ENCODE measurements around the gene BLOC1S3.
A peak's percentile ranks its signal among the peaks of the same experiment; 100 is the strongest.

The BLOC1S3 gene

GRCh38 chr19:45178262-45179071 lies at the start of gene BLOC1S3:
BLOC1S3 (plus strand) TSS chr19:45178784; CDS start chr19:45179297, 513 bp downstream.
- peak; percentile 100 for DNase-seq

- DNase-seq, result no peak
Observed at GRCh38 chr19:45128806-45129205, 49.8 kb upstream of the BLOC1S3 start.

- no peak for DNase-seq
Observed at GRCh38 chr19:45130236-45130635, 48.3 kb upstream of the BLOC1S3 start.

GRCh38 chr19:45130888-45131615 lies 47.5 kb upstream of the BLOC1S3 start:
- no peak for DNase-seq

GRCh38 chr19:45133661-45134060 lies 44.9 kb upstream of the BLOC1S3 start:
- DNase-seq, result no peak

- DNase-seq, result no peak
Observed at GRCh38 chr19:45135176-45135885, 43.3 kb upstream of the BLOC1S3 start.

GRCh38 chr19:45136507-45137178 lies 41.9 kb upstream of the BLOC1S3 start:
- no peak for DNase-seq

GRCh38 chr19:45137179-45137761 lies 41.3 kb upstream of the BLOC1S3 start:
- DNase-seq, result no peak

- DNase-seq, result no peak
Observed at GRCh38 chr19:45138303-45138751, 40.3 kb upstream of the BLOC1S3 start.

- no peak for DNase-seq
Observed at GRCh38 chr19:45139286-45140143, 39.1 kb upstream of the BLOC1S3 start.

- DNase-seq, result no peak
Observed at GRCh38 chr19:45140144-45140503, 38.5 kb upstream of the BLOC1S3 start.

GRCh38 chr19:45140533-45140932 lies 38.1 kb upstream of the BLOC1S3 start:
- DNase-seq, result no peak

- no peak for DNase-seq
Observed at GRCh38 chr19:45141203-45141900, 37.2 kb upstream of the BLOC1S3 start.

GRCh38 chr19:45142016-45142725 lies 36.4 kb upstream of the BLOC1S3 start:
- DNase-seq, result no peak

- no peak for DNase-seq
Observed at GRCh38 chr19:45142726-45143110, 35.9 kb upstream of the BLOC1S3 start.

GRCh38 chr19:45144431-45145269 lies 33.9 kb upstream of the BLOC1S3 start:
- no peak for DNase-seq

- DNase-seq, result no peak
Observed at GRCh38 chr19:45145270-45146189, 33.1 kb upstream of the BLOC1S3 start.

- no peak for DNase-seq
Observed at GRCh38 chr19:45146251-45146650, 32.3 kb upstream of the BLOC1S3 start.
